Activated CD4-positive, alpha-beta T cell treated with anti-CD3 and anti-CD28 coated beads for 1 hour (primary cell): ENCODE results near the gene FASN.

Experiments
- DNase-seq: peaks from one replicate; pipeline ENCODE4 v3.0.0-alpha.2; 2020

Gene FASN

GRCh38 chr17:82072827-82073226 lies 25.2 kb downstream of the FASN start:
- DNase-seq, result no peak

- DNase-seq, result no peak
Measured at GRCh38 chr17:82070611-82071010, 27.4 kb downstream of the FASN start.

GRCh38 chr17:82065638-82066303 lies 32.3 kb downstream of the FASN start, which contains the start of gene DUS1L:
TSS of gene DUS1L (minus strand) at chr17:82065804. CDS start at chr17:82065059, 745 bp downstream.
- DNase-seq, result peak; percentile 65

- DNase-seq, result peak; percentile 23
Measured at GRCh38 chr17:82065193-82065637, 32.8 kb downstream of the FASN start.

GRCh38 chr17:82064433-82065192 lies 33.4 kb downstream of the FASN start:
- DNase-seq, result no peak

- no peak for DNase-seq
Measured at GRCh38 chr17:82063424-82064415, 34.3 kb downstream of the FASN start.

- no peak for DNase-seq
Measured at GRCh38 chr17:82062984-82063368, 35.1 kb downstream of the FASN start.

- DNase-seq, result no peak
Measured at GRCh38 chr17:82062076-82062983, 35.7 kb downstream of the FASN start.

- no peak for DNase-seq
Measured at GRCh38 chr17:82061047-82061925, 36.8 kb downstream of the FASN start.

- DNase-seq, result no peak
Measured at GRCh38 chr17:82060614-82061013, 37.4 kb downstream of the FASN start.

- DNase-seq, result no peak
Measured at GRCh38 chr17:82060001-82060380, 38.0 kb downstream of the FASN start.

GRCh38 chr17:82059272-82060000 lies 38.6 kb downstream of the FASN start:
- DNase-seq, result no peak

GRCh38 chr17:82058855-82059249 lies 39.2 kb downstream of the FASN start:
- DNase-seq, result no peak

- DNase-seq, result no peak
Measured at GRCh38 chr17:82058230-82058854, 39.7 kb downstream of the FASN start.

GRCh38 chr17:82056729-82057621 lies 41.1 kb downstream of the FASN start:
- DNase-seq, result no peak

GRCh38 chr17:82055965-82056728 lies 41.9 kb downstream of the FASN start:
- DNase-seq, result no peak

GRCh38 chr17:82055023-82055964 lies 42.7 kb downstream of the FASN start:
- no peak for DNase-seq
